ENCODE data around the gene IL21.
"Not testable (repeated sequence)": the region's sequence is repeated elsewhere in the genome, so short reads cannot be mapped to it uniquely, and the experiment has no call there.

IL21 gene

DNA sequence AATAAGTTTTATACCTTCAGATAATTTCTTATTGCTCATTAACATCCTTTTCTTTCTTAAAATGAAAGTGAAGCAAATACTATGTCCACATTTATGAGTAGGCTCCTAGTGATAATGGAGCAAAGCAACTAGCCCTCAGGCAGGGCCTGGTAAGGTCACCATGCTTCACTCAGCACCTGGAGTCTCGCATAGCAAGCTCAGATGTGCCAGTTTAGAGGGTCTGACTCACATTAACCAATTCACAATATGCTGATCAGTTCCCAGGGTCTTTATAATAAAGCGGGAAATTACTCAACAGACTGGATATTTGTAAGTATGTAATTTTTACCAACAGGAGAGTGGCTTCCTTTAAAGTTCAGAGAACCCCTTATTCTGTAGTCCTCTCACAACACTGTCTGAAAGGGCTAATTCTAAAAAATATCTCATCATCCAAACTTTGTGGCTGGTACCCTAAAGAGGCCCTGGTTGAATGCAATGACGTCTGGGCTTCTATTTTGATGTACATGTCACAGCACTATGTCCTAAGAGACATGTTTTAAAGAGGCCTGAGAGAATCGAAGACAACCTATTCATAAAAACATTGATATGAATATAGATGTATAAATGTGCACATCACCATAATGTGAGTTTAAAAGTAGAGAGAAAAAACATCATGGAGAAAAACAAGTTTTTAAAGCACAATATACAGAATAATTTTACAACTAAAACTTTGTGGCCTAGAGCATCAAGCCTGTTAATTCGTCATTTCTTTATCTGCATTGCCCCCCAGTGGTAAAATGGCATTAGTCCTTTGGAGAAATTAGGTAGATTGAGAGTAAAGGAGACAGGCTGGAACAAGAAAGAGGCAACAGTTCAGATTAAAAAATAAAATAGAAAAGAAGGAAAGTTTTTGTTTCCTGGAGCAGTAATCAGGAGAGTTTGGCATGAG lies 44.3 kb downstream of the IL21 start:
- no peak for DNase-seq

DNA sequence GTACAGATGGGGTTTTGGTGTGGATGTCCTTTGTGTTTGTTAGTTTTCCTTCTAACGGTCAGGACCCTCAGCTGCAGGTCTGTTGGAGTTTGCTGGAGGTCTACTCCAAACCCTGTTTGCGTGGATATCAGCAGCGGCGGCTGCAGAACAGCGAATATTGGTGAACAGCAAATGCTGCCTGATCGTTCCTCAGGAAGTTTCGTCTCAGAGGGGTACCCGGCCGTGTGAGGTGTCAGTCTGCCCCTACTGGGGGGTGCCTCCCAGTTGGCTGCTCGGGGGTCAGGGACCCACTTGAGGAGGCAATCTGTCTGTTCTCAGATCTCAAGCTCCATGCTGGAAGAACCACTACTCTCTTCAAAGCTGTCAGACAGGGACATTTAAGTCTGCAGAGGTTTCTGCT lies 46.5 kb downstream of the IL21 start:
- DNase-seq: not testable (repeated sequence)

DNA sequence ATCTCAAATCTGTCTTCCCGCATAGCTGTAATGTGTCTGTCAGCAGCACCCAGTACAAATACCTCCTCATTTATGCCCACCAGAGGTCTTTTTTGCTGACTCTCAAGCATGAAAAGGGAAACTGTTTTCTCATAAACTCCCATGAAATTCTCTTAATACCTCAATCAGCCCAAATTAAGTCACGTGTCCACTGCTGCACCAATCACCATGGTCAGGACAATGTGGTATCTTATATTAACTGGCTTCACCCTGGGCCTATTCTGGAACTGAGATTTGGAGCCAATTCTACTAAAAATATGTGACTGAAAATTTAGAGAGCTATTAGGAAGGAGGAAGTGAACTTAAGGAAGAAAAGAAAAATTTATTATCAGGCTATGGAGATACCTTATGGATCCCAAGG lies 58.4 kb downstream of the IL21 start:
- no peak for DNase-seq
